GM12878 (cell line): ENCODE data around the gene MEN1. TPM values are rescaled to one million over a fixed set of nuclear protein-coding genes. Genes with fewer than 3 reads are reported as not detected.
A peak's percentile ranks its signal among the peaks of the same experiment; 100 is the strongest.

Experiments used
- BCL11A ChIP-seq: IDR thresholded peaks from 2 replicates; pipeline ENCODE4 v1.6.1; 2011; ENCODE audit warnings: low read depth, low read length
- BHLHE40 ChIP-seq, 2 experiments: fragments of 450-650 bp in 1 of 2; IDR thresholded peaks; 2 replicates each; pipeline ENCODE4 v1.6.1; 2011 to 2017; ENCODE audit warnings: low read depth in 2 of 2, borderline replicate concordance in 1 of 2, improper control_type of control experiment in 1 of 2, low read length in 1 of 2, mild to moderate bottlenecking in 1 of 2
- CHD2 ChIP-seq: IDR thresholded peaks from 2 replicates; pipeline ENCODE4 v1.6.1; 2011; ENCODE audit warnings: low read depth, low read length, improper control_type of control experiment, borderline replicate concordance
- EED ChIP-seq: sonication (generic); IDR thresholded peaks from 2 replicates; pipeline ENCODE4 v1.6.1; 2016; ENCODE audit warnings: antibody characterized with exemption, low read depth
- FOXM1 ChIP-seq: IDR thresholded peaks from 2 replicates; pipeline ENCODE4 v1.6.1; 2012; ENCODE audit warnings: low read depth, mild to moderate bottlenecking, inconsistent platforms, low read length, moderate library complexity
- HDAC6 ChIP-seq: fragments of 200-600 bp; sonication (generic); IDR thresholded peaks from one replicate; pipeline ENCODE4 v1.8.0; 2017; ENCODE audit warnings: antibody characterized with exemption; ENCODE audit not compliant: unreplicated experiment
- HDGF ChIP-seq: fragments of 450-650 bp; IDR thresholded peaks from 2 replicates; pipeline ENCODE4 v1.6.1; 2016; ENCODE audit warnings: antibody characterized with exemption
- MYB ChIP-seq: fragments of 150-350 bp; IDR thresholded peaks from 2 replicates; pipeline ENCODE4 v1.6.1; 2014; ENCODE audit warnings: mild to moderate bottlenecking, low read depth, low read length, borderline replicate concordance
- NBN ChIP-seq: fragments of 450-650 bp; IDR thresholded peaks from 2 replicates; pipeline ENCODE4 v1.6.1; 2016
- NFYA ChIP-seq: IDR thresholded peaks from 2 replicates; pipeline ENCODE4 v1.6.1; 2011; ENCODE audit warnings: low read depth, mild to moderate bottlenecking, low read length, improper control_type of control experiment, borderline replicate concordance
- POLR2AphosphoS2 ChIP-seq: IDR thresholded peaks from 2 replicates; pipeline ENCODE4 v1.6.1; 2011; ENCODE audit warnings: low read depth, mild to moderate bottlenecking, low read length, improper control_type of control experiment, moderate library complexity
- POLR2AphosphoS5 ChIP-seq: IDR thresholded peaks from 2 replicates; pipeline ENCODE4 v1.6.1; 2011; ENCODE audit warnings: mild to moderate bottlenecking, low read length, inconsistent platforms
- RBBP5 ChIP-seq: fragments of 200-600 bp; sonication (generic); conservative IDR thresholded peaks from 2 replicates; pipeline ENCODE4 v1.6.1; 2016
- SIN3A ChIP-seq: IDR thresholded peaks from 2 replicates; pipeline ENCODE4 v1.6.1; 2012; ENCODE audit warnings: low read depth, low read length, improper control_type of control experiment
- SMAD5 ChIP-seq: IDR thresholded peaks from 2 replicates; pipeline ENCODE4 v1.6.1; 2016; ENCODE audit warnings: antibody characterized with exemption, low read depth
- TARDBP ChIP-seq: IDR thresholded peaks from 2 replicates; pipeline ENCODE4 v1.6.1; 2016; ENCODE audit warnings: borderline replicate concordance
- TBL1XR1 ChIP-seq: IDR thresholded peaks from 2 replicates; pipeline ENCODE4 v1.6.1; 2012; ENCODE audit warnings: low read depth, low read length, improper control_type of control experiment
- TCF3 ChIP-seq: IDR thresholded peaks from 2 replicates; pipeline ENCODE4 v1.6.1; 2012; ENCODE audit warnings: low read depth, mild to moderate bottlenecking, low read length, borderline replicate concordance; ENCODE audit not compliant: insufficient read depth
- ZBED1 ChIP-seq: IDR thresholded peaks from 2 replicates; pipeline ENCODE4 v1.6.1; 2016; ENCODE audit warnings: borderline replicate concordance
- ZSCAN29 ChIP-seq: fragments of 450-650 bp; IDR thresholded peaks from 2 replicates; pipeline ENCODE4 v1.6.1; 2017; ENCODE audit warnings: mild to moderate bottlenecking, moderate library complexity
- polyA plus RNA-seq, 11 experiments: library from polyadenylated mRNA; depleted of rRNA in 4 of 11; unstranded in 6 of 11; stranded (reverse) in 5 of 11; fragments of >200 nt; fragmentation: Nextera tagmentation in 4 of 11; fragmentation: Illumina TruSeq in 1 of 11; extraction: Ambion mirVana in 4 of 11; extraction: Trizol in 1 of 11; gene quantifications; 1 replicate in 1 of 11; 2 replicates in 10 of 11; pipeline versions ENCODE4 v1.2.1 to v1.2.3, GENCODE V29; 2011 to 2016; ENCODE audit warnings: inconsistent platforms in 2 of 11, missing spikeins in 2 of 11, low read depth in 1 of 11
- total RNA-seq, 4 experiments: library from RNA; depleted of rRNA in 3 of 4; stranded (reverse); fragments of >200 nt in 3 of 4; fragmentation: Illumina TruSeq in 1 of 4; extraction: Trizol in 1 of 4; gene quantifications; 2 replicates each; pipeline versions ENCODE4 v1.2.1 to v1.2.3, GENCODE V29; 2013 to 2021
- TF ChIP-seq, protein P1 (sequence below): fragments of 450-650 bp; IDR thresholded peaks from 2 replicates; pipeline ENCODE4 v1.6.1; 2017; ENCODE audit warnings: mild to moderate bottlenecking, moderate library complexity
- TF ChIP-seq, protein P2 (sequence below): fragments of 450-650 bp; IDR thresholded peaks from 2 replicates; pipeline ENCODE4 v1.6.1; 2016; ENCODE audit warnings: mild to moderate bottlenecking
- TF ChIP-seq, protein P3 (sequence below): fragments of 450-650 bp; IDR thresholded peaks from 2 replicates; pipeline ENCODE4 v1.6.1; 2017; ENCODE audit warnings: mild to moderate bottlenecking, moderate library complexity

The MEN1 gene
- total and polyA plus RNA-seq, 10 of the 15 experiments (the other 5 are each of a cell fraction or from before 2014, with no cell fraction given) = 2.5 to 39.7 (median 20.7) TPM

DNA sequence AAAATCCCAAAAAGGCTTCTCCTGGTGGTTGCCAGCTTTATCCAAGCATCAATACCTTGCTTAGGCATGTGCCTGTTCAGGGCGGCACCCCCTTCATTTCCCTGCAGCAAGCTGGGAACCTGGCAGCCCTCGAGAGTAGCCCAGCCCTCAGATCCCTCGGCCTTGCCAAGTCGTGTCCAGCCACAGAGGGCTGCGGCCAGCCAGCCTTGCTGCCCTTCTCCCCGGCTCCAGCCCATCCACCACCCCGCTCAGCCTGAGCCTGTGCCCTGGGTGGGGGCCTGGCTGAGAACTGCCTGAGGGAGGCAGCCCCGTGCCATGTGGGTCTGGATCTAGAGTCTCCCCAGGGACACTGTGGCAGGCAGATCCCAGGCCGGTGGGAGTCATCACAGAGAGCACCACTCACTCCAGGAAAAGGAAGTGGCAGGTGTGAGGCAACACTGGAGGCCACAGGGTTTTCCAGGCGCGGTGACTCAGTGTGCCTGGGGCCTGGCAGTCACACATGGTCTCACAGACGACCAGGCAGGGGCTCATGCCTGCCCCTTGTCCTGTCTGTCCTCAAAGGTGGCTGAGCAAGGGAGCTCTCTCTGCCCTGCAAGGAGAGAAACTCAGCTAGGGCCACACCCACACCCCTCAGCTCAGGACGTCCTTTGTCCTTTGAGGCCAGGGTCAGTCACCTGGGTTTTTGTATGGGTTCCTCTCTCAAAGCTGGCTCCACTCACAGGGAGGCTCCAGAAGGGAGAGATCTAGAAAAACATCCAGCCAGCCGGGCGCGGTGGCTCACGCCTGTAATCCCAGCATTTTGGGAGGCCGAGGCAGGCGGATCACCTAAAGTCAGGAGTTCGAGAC, 46.3 kb upstream of the MEN1 start (continued):
- no peak for TF ChIP-seq RBBP5
- TF ChIP-seq POLR2AphosphoS2 = 0 out of 2 replicates have a peak, but pooled peaks have one; percentile 10
- no peak for TF ChIP-seq SMAD5
- TF ChIP-seq ZSCAN29 = no peak
- TF ChIP-seq TCF3 = no peak
- no peak for TF ChIP-seq NBN
- TF ChIP-seq EED = peak; percentile 88
- TF ChIP-seq BHLHE40 (IDR thresholded peaks at IDR 0.05; ENCODE audit: borderline replicate concordance in 1 of 2, low read depth in 2 of 2, low read length in 1 of 2) = peak; percentile 15 to 48; a peak in 1 of 4 replicates
- TF ChIP-seq, protein P1, sequence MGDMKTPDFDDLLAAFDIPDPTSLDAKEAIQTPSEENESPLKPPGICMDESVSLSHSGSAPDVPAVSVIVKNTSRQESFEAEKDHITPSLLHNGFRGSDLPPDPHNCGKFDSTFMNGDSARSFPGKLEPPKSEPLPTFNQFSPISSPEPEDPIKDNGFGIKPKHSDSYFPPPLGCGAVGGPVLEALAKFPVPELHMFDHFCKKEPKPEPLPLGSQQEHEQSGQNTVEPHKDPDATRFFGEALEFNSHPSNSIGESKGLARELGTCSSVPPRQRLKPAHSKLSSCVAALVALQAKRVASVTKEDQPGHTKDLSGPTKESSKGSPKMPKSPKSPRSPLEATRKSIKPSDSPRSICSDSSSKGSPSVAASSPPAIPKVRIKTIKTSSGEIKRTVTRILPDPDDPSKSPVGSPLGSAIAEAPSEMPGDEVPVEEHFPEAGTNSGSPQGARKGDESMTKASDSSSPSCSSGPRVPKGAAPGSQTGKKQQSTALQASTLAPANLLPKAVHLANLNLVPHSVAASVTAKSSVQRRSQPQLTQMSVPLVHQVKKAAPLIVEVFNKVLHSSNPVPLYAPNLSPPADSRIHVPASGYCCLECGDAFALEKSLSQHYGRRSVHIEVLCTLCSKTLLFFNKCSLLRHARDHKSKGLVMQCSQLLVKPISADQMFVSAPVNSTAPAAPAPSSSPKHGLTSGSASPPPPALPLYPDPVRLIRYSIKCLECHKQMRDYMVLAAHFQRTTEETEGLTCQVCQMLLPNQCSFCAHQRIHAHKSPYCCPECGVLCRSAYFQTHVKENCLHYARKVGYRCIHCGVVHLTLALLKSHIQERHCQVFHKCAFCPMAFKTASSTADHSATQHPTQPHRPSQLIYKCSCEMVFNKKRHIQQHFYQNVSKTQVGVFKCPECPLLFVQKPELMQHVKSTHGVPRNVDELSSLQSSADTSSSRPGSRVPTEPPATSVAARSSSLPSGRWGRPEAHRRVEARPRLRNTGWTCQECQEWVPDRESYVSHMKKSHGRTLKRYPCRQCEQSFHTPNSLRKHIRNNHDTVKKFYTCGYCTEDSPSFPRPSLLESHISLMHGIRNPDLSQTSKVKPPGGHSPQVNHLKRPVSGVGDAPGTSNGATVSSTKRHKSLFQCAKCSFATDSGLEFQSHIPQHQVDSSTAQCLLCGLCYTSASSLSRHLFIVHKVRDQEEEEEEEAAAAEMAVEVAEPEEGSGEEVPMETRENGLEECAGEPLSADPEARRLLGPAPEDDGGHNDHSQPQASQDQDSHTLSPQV = no peak
- TF ChIP-seq, protein P2, sequence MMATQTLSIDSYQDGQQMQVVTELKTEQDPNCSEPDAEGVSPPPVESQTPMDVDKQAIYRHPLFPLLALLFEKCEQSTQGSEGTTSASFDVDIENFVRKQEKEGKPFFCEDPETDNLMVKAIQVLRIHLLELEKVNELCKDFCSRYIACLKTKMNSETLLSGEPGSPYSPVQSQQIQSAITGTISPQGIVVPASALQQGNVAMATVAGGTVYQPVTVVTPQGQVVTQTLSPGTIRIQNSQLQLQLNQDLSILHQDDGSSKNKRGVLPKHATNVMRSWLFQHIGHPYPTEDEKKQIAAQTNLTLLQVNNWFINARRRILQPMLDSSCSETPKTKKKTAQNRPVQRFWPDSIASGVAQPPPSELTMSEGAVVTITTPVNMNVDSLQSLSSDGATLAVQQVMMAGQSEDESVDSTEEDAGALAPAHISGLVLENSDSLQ = no peak
- peak; percentile 44; the same call in 1 of the 2 replicates for TF ChIP-seq POLR2AphosphoS5
- TF ChIP-seq SIN3A = no peak
- TF ChIP-seq, protein P3, sequence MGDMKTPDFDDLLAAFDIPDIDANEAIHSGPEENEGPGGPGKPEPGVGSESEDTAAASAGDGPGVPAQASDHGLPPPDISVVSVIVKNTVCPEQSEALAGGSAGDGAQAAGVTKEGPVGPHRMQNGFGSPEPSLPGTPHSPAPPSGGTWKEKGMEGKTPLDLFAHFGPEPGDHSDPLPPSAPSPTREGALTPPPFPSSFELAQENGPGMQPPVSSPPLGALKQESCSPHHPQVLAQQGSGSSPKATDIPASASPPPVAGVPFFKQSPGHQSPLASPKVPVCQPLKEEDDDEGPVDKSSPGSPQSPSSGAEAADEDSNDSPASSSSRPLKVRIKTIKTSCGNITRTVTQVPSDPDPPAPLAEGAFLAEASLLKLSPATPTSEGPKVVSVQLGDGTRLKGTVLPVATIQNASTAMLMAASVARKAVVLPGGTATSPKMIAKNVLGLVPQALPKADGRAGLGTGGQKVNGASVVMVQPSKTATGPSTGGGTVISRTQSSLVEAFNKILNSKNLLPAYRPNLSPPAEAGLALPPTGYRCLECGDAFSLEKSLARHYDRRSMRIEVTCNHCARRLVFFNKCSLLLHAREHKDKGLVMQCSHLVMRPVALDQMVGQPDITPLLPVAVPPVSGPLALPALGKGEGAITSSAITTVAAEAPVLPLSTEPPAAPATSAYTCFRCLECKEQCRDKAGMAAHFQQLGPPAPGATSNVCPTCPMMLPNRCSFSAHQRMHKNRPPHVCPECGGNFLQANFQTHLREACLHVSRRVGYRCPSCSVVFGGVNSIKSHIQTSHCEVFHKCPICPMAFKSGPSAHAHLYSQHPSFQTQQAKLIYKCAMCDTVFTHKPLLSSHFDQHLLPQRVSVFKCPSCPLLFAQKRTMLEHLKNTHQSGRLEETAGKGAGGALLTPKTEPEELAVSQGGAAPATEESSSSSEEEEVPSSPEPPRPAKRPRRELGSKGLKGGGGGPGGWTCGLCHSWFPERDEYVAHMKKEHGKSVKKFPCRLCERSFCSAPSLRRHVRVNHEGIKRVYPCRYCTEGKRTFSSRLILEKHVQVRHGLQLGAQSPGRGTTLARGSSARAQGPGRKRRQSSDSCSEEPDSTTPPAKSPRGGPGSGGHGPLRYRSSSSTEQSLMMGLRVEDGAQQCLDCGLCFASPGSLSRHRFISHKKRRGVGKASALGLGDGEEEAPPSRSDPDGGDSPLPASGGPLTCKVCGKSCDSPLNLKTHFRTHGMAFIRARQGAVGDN = peak; percentile 72
- TF ChIP-seq TARDBP = no peak
- TF ChIP-seq HDAC6 = no peak
- TF ChIP-seq BCL11A = peak; percentile 57; the same call in 1 of the 2 replicates
- no peak for TF ChIP-seq NFYA
- TF ChIP-seq HDGF = no peak
- TF ChIP-seq FOXM1 = no peak
- TF ChIP-seq CHD2 = no peak
- no peak for TF ChIP-seq MYB
- no peak for TF ChIP-seq TBL1XR1
- no peak for TF ChIP-seq ZBED1
